Prostate gland (tissue), 2 donors: Measurements from ENCODE around the gene SUMO3. TPM values are rescaled to one million over a fixed set of nuclear protein-coding genes. Genes with fewer than 3 reads are reported as not detected.

ENCODE experiments used
- DNase-seq: peaks from one replicate; pipeline ENCODE4 v3.0.0-alpha.2; 2019; ENCODE audit warnings: low spot score
- H3K27ac ChIP-seq, 2 donors: fragments of 200-600 bp; sonication (generic); 2 replicates each; pipeline ENCODE4 v1.5.1; 2017 to 2019
- H3K27me3 ChIP-seq: fragments of 200-600 bp; sonication (generic); replicated peaks from 2 replicates; pipeline ENCODE4 v1.5.1; 2019; ENCODE audit not compliant: insufficient read depth
- H3K36me3 ChIP-seq, 2 donors: fragments of 200-600 bp; sonication (generic); 1 replicate in 1 of 2; 2 replicates in 1 of 2; pipeline versions ENCODE4 v1.5.1 to v1.8.1; 2017 to 2019
- H3K4me1 ChIP-seq: fragments of 200-600 bp; sonication (generic); replicated peaks from 2 replicates; pipeline ENCODE4 v1.5.1; 2019
- H3K4me3 ChIP-seq, 2 donors: fragments of 200-600 bp; sonication (generic); 2 replicates each; pipeline ENCODE4 v1.5.1; 2017 to 2019
- H3K9me3 ChIP-seq: fragments of 200-600 bp; sonication (generic); 2 replicates; pipeline ENCODE4 v1.5.1; 2017
- POLR2A ChIP-seq: fragments of 450-650 bp; IDR thresholded peaks from one replicate; pipeline ENCODE4 v1.6.1; 2016; ENCODE audit warnings: antibody characterized with exemption, mild to moderate bottlenecking
- POLR2AphosphoS5 ChIP-seq: sonication (generic); formaldehyde crosslinking; IDR thresholded peaks from one replicate; pipeline ENCODE4 v1.6.1; 2017; ENCODE audit warnings: antibody characterized with exemption
- WGBS: methylation state at CpG from one replicate; pipeline ENCODE4 v1.1.5; 2018; 5-methylcytosine and 5-hydroxymethylcytosine counted together
- intact Hi-C: fragments of 100-400 bp; cut with DNase I; formaldehyde crosslinking; loops from one replicate; pipeline ENCODE4 v1.14.2; 2022
- total RNA-seq, 2 donors: library from RNA; depleted of rRNA; stranded (reverse); fragments of >200 nt; gene quantifications; one replicate each; pipeline ENCODE4 v1.1.0, GENCODE V29; 2016
- TF ChIP-seq, protein P1 (sequence below), 4 experiments: fragments of 200-600 bp in 2 of 4; fragments of 450-650 bp in 2 of 4; sonication (generic) in 2 of 4; IDR thresholded peaks; 1 replicate in 3 of 4; 2 replicates in 1 of 4; pipeline ENCODE4 v1.5.1; 2016 to 2019; ENCODE audit warnings: antibody characterized with exemption in 4 of 4, mild to moderate bottlenecking in 2 of 4, moderate library complexity in 2 of 4

Gene SUMO3
- total RNA-seq, 2 donors from 2014 or later = 78.3 to 92.2 TPM

DNA sequence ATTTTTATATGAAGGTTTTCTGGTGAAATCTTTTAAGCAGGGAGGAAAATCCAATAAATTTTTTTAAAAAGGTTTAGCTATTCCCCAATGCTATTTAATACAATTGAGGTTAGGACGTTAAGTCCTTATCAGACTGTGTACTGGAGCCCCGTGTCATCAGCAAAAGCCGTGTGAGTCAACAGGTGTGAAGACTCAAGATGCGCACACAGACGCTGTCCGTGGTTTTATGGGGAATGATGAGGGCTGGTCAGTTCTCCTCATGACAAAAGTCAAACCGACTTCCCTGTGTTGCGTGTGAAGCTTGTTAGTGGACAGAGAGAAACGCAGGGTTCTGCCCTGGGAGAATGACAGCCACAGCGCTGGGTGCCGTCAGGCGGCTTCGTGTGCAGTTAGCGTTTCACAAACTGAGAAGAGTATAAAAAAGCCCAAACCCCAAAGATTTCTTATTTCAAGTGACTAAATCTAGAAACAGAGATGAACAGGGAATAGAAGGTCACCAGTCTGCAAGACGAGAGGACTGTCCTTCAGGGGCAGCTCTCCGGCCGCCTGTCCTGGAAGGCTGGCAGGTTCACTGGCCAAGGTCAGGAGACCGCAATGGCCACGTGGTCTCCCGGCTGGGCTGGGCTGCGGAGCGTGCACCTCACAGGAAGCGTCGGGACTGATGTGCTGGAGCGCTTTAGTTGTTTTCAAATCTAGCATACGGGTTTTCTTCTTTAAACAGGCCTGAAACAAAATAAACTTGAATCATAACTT is 33.2 kb upstream of the SUMO3 start:
- no peaks in the 10 kb centered on the region for H3K9me3 ChIP-seq
- TF ChIP-seq POLR2A (no peak), POLR2AphosphoS5 (no peak)
- TF ChIP-seq, protein P1, sequence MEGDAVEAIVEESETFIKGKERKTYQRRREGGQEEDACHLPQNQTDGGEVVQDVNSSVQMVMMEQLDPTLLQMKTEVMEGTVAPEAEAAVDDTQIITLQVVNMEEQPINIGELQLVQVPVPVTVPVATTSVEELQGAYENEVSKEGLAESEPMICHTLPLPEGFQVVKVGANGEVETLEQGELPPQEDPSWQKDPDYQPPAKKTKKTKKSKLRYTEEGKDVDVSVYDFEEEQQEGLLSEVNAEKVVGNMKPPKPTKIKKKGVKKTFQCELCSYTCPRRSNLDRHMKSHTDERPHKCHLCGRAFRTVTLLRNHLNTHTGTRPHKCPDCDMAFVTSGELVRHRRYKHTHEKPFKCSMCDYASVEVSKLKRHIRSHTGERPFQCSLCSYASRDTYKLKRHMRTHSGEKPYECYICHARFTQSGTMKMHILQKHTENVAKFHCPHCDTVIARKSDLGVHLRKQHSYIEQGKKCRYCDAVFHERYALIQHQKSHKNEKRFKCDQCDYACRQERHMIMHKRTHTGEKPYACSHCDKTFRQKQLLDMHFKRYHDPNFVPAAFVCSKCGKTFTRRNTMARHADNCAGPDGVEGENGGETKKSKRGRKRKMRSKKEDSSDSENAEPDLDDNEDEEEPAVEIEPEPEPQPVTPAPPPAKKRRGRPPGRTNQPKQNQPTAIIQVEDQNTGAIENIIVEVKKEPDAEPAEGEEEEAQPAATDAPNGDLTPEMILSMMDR (IDR thresholded peaks at IDR 0.05) = no peak
- DNase-seq = no peak
- no peaks in the 10 kb centered on the region for H3K27me3 ChIP-seq
- H3K27ac ChIP-seq = no peak overlapping the region
- no peak overlapping the region for H3K4me3 ChIP-seq
- intact Hi-C loops = no loop called here
- H3K4me1 ChIP-seq = peaks cover 9% of the 10 kb centered on the region
- H3K36me3 ChIP-seq = peaks cover 3 to 30% of the 10 kb centered on the region in 2 donors
- 81% methylated on average over 26 of the region's 26 CpGs for WGBS

- 79% methylated on average over 20 of the region's 20 CpGs for WGBS
- no peak overlapping the region for H3K27ac ChIP-seq
- peaks cover 14% of the 10 kb centered on the region for H3K4me1 ChIP-seq
- DNase-seq = no peak
- no peaks in the 10 kb centered on the region for H3K27me3 ChIP-seq
- peaks cover 3 to 23% of the 10 kb centered on the region in 2 donors for H3K36me3 ChIP-seq
- H3K4me3 ChIP-seq = no peak overlapping the region
- no peak for TF ChIP-seq POLR2A
- no peak for TF ChIP-seq POLR2AphosphoS5
- TF ChIP-seq, protein P1 (IDR thresholded peaks at IDR 0.05) = no peak
- H3K9me3 ChIP-seq = no peaks in the 10 kb centered on the region
- intact Hi-C loops = no loop called here
These were observed 32.4 kb upstream of the SUMO3 start for GRCh38 chr21:44850208-44850800.

DNA sequence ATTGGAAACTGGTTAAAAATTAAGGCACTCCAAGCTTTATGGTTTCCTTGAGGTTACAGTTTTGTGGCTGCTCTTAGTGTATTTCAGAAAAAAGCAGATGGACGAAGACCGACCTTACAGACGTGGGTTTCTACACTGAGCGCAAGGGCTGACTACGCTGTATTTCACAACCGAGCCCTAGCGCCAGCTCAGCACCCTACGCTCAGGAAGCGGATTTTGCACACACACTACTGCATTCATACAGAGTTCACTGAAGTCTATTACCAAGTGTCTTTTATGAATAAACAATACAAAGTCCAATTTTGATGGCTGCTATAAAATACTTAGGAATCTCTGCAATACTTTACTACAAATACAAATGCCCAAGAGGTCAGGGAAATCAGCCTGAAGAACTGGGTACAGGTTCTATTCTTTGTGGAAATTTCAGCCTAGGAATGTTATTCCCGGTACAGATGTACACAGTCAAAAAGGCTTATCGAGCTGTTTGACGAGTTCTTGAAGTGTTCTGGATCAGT is 31.8 kb upstream of the SUMO3 start:
- Histone ChIP-seq H3K4me1 (peaks cover 14% of the 10 kb centered on the region), H3K4me3 (no peak overlapping the region), H3K36me3 (peaks cover 3 to 17% of the 10 kb centered on the region in 2 donors), H3K27me3 (no peaks in the 10 kb centered on the region), H3K27ac (no peak overlapping the region), H3K9me3 (no peaks in the 10 kb centered on the region)
- intact Hi-C loops = no loop called here
- TF ChIP-seq POLR2A (no peak), POLR2AphosphoS5 (no peak)
- TF ChIP-seq, protein P1 (IDR thresholded peaks at IDR 0.05) = no peak
- DNase-seq = no peak
- WGBS = 93% methylated on average over 12 of the region's 12 CpGs

GRCh38 chr21:44848821-44849521 is 31.1 kb upstream of the SUMO3 start:
- Histone ChIP-seq H3K27me3 (no peaks in the 10 kb centered on the region), H3K27ac (no peak overlapping the region), H3K4me3 (no peak overlapping the region), H3K36me3 (peaks cover 3 to 10% of the 10 kb centered on the region in 2 donors), H3K9me3 (no peaks in the 10 kb centered on the region), H3K4me1 (peaks cover 14% of the 10 kb centered on the region)
- intact Hi-C loops = no loop called here
- 93% methylated on average over 36 of the region's 36 CpGs for WGBS
- TF ChIP-seq, protein P1 (IDR thresholded peaks at IDR 0.05) = no peak
- TF ChIP-seq POLR2AphosphoS5 (no peak), POLR2A (no peak)
- DNase-seq = no peak
